Heart right ventricle (tissue), 16 donors: Measurements from ENCODE around the gene CMC2. TPM values are rescaled to one million over a fixed set of nuclear protein-coding genes. Genes with fewer than 3 reads are reported as not detected.

Experiments
- ATAC-seq, 8 donors: fragments of 200-7000 bp; cut with Tn5 transposase; one replicate each; pipeline ENCODE4 v1.9.1; 2020; ENCODE audit warnings: mild to moderate bottlenecking in 8 of 8, moderate library complexity in 8 of 8, moderate number of reproducible peaks in 1 of 8
- DNase-seq, 2 donors: peaks; one replicate each; pipeline ENCODE4 v3.0.0-alpha.2; 2020
- H3K27ac ChIP-seq, 10 donors: fragments of 200-600 bp; sonication (generic) in 2 of 10; one replicate each; pipeline versions ENCODE4 v1.5.0 to v1.8.0; 2020 to 2022; ENCODE audit warnings: mild to moderate bottlenecking in 3 of 10
- H3K27me3 ChIP-seq, 7 donors: fragments of 200-600 bp; one replicate each; pipeline ENCODE4 v1.8.0; 2021 to 2022; ENCODE audit warnings: mild to moderate bottlenecking in 2 of 7
- H3K36me3 ChIP-seq, 9 donors: fragments of 200-600 bp; sonication (generic) in 1 of 9; one replicate each; pipeline versions ENCODE4 v1.5.0 to v1.8.0; 2020 to 2022; ENCODE audit warnings: mild to moderate bottlenecking in 2 of 9
- H3K4me1 ChIP-seq, 9 donors: fragments of 200-600 bp; sonication (generic) in 1 of 9; one replicate each; pipeline versions ENCODE4 v1.5.0 to v1.8.0; 2020 to 2022; ENCODE audit warnings: mild to moderate bottlenecking in 4 of 9
- H3K4me3 ChIP-seq, 10 donors: fragments of 200-600 bp; sonication (generic) in 2 of 10; one replicate each; pipeline versions ENCODE4 v1.5.0 to v1.8.0; 2020 to 2022; ENCODE audit warnings: mild to moderate bottlenecking in 7 of 10, moderate library complexity in 2 of 10
- H3K9me3 ChIP-seq, 11 donors: fragments of 200-600 bp in 10 of 11; sonication (generic) in 2 of 11; one replicate each; pipeline versions ENCODE4 v1.5.0 to v1.8.0; 2013 to 2022; ENCODE audit warnings: mild to moderate bottlenecking in 2 of 11, control low read depth in 1 of 11, moderate library complexity in 1 of 11
- WGBS, 2 donors: extraction: QIAGEN DNeasy Blood & Tissue Kit; methylation state at CpG; one replicate each; pipeline ENCODE4 v1.1.7; 2013; ENCODE audit warnings: inconsistent platforms in 1 of 2; 5-methylcytosine and 5-hydroxymethylcytosine counted together
- intact Hi-C, 10 donors: fragments of 100-400 bp; cut with DNase I; formaldehyde crosslinking; loops; one replicate each; pipeline versions ENCODE4 v1.11.1 to v1.14.2; 2022
- polyA plus RNA-seq, 2 donors: library from polyadenylated mRNA; stranded (reverse); fragments of 200-250 nt; gene quantifications; one replicate each; pipeline ENCODE4 v1.2.3, GENCODE V29; 2013
- total RNA-seq, 10 donors: library from RNA; stranded (reverse); fragmentation: NEBNext Ultra II Directional in 3 of 10; extraction: Animal tissue kit (Norgen Biotek cat#: 25700) in 3 of 10; gene quantifications; one replicate each; pipeline versions ENCODE4 v1.2.1 to v1.2.4, GENCODE V29; 2021 to 2023
- TF ChIP-seq, protein P1 (sequence below), 9 donors: fragments of 200-600 bp; sonication (generic) in 2 of 9; IDR thresholded peaks; one replicate each; pipeline versions ENCODE4 v1.5.0 to v1.8.0; 2021 to 2022; ENCODE audit warnings: antibody characterized with exemption in 9 of 9, mild to moderate bottlenecking in 5 of 9, moderate library complexity in 1 of 9
- donor health status: Arrhythmogenic right ventricular cardiomyopathy.
- donor health status: ischemic (EF 13 %, LVEDD 7.1; RV severe dilation, severe dysfunction).
- donor health status: healthy with polysubstance abuse.
- donor health status: DM: no; HTN: yes; CAD: no.
- donor health status: DM: no; HTN: no; CAD: no.
- donor health status: ischemic (EF 25% LVEDD 6.9; RV normal size, moderate dysfunction).
- donor health status: ischemic (EF 25% LVEDD 5.7; RV mildly dilated, moderate dysfunction).
- donor health status: healthy.
- donor health status: DM: yes; HTN: yes; CAD: no.
- donor health status: Ischemic cardiomyopathy.
- donor health status: ischemic (EF 35%, LVEDD 5.7; RV mildly dilated, moderate dysfunction).
- donor health status: nonischemic (EF 11% LVEDD 7.7; RV severe dilation, severe dysfunction).
- donor health status: DM: yes; HTN: yes; CAD: no.
- donor health status: PGD.
- donor health status: ischemic (EF 29% LVEDD 5.4; RV normal size, mild dysfunction).
- donor health status: nonischemic (EF 23%, LVEDD 6.1; RV moderate dilation, normal function).

The CMC2 gene
- total and polyA plus RNA-seq, 12 donors, result 84.3 to 341 (median 121) TPM

DNA sequence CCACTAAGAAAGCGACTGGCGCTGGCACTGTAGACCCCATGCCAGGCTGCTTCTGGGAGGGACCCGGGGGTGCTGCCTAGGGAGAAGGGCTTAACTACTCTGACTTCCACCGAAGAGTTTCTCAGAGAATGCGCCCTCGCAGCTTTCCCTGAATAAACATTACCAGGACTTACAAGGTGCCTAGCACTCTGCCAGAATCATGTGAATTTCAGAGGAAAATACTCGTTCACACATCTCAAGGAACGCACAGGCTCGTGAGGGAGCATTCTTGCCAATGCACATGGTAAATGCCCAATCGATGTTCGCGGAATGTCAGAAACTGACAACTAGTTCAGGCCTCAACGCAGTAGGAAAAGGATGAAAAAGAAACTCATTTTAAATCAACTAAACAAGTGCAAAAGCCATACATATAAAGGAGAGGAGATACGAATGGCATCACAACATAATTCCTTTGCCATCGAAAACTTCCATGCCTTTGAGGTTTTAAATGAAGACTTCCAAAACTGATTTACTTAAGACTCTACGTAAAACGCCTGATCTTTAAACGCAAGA, 999 bp downstream of the CMC2 start:
- peak in 1 of 2 donors; percentile 11 for DNase-seq
- no peaks in the 10 kb centered on the region for H3K27me3 ChIP-seq
- peak overlapping the region; percentile 74 to 98 (median 84) for H3K4me3 ChIP-seq
- WGBS, 2 donors, result 14 to 19% methylated on average over 18 of the region's 18 CpGs
- H3K27ac ChIP-seq, result peak overlapping the region; percentile 93 to 100 (median 98)
- ATAC-seq, result no peak
- no peaks in the 10 kb centered on the region for H3K36me3 ChIP-seq
- H3K4me1 ChIP-seq, result peaks cover 4 to 45% (median 29%) of the 10 kb centered on the region in 9 donors
- no peaks in the 10 kb centered on the region for H3K9me3 ChIP-seq
- TF ChIP-seq, protein P1, sequence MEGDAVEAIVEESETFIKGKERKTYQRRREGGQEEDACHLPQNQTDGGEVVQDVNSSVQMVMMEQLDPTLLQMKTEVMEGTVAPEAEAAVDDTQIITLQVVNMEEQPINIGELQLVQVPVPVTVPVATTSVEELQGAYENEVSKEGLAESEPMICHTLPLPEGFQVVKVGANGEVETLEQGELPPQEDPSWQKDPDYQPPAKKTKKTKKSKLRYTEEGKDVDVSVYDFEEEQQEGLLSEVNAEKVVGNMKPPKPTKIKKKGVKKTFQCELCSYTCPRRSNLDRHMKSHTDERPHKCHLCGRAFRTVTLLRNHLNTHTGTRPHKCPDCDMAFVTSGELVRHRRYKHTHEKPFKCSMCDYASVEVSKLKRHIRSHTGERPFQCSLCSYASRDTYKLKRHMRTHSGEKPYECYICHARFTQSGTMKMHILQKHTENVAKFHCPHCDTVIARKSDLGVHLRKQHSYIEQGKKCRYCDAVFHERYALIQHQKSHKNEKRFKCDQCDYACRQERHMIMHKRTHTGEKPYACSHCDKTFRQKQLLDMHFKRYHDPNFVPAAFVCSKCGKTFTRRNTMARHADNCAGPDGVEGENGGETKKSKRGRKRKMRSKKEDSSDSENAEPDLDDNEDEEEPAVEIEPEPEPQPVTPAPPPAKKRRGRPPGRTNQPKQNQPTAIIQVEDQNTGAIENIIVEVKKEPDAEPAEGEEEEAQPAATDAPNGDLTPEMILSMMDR (IDR thresholded peaks at IDR 0.05), result no peak
- intact Hi-C loops, result loop anchor here in 5 of 10 donors (1.0 to 10.0 kb wide), 5 partner anchors 71 to 729 kb away; partner anchors contain the start of gene C16orf46 (in 3 of the 5)

DNA sequence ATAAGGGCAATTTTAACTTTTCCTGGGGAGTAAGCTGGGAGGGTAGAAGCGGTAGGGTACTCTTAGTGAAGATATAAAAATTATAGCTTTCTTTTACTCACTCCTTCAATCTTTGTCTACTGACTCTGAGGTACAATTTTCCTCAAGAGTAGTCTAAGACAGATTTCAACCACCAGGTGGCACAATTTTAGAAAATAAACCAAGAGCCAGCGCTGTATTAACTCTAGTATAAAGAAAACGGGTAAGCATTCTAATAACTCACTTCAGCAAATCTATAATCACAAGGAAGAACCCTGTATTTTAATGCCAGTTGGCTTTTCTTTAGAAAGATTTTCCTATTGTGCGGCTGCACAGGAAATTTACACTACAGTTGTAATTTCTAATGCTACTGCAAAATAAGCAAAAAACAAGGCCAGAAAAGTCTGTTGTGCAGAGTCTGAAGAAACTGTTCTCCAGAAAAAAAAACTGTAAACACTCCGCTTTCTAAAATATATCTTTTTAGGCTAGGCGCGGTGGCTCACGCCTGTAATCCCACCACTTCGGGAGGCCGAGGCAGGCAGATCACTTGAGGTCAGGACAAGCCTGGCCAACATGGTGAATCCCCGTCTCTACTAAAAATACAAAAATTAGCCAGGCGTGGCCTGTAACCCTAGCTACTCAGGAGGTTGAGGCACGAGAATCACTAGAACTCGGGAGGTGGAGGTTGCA, 1.9 kb downstream of the CMC2 start:
- WGBS, 2 donors, result 48% methylated on average over 14 of the region's 14 CpGs
- DNase-seq (peak in 1 of 2 donors; percentile 46), ATAC-seq (no peak)
- TF ChIP-seq, protein P1 (IDR thresholded peaks at IDR 0.05), result peak; percentile 52 to 80 (median 71)
- intact Hi-C loops, result loop anchor here in 3 of 10 donors (5.0 to 10.0 kb wide), 2 partner anchors 73 to 730 kb away; partner anchors contain the start of gene C16orf46 (in 1 of the 3)
- Histone ChIP-seq H3K9me3 (no peaks in the 10 kb centered on the region), H3K27me3 (no peaks in the 10 kb centered on the region), H3K4me3 (peak overlapping the region in 7 of 10 donors; percentile 74 to 98 (median 88)), H3K36me3 (no peaks in the 10 kb centered on the region), H3K27ac (peak overlapping the region in 8 of 10 donors; percentile 30 to 99 (median 98)), H3K4me1 (peaks cover 4 to 45% (median 29%) of the 10 kb centered on the region in 9 donors)

DNA sequence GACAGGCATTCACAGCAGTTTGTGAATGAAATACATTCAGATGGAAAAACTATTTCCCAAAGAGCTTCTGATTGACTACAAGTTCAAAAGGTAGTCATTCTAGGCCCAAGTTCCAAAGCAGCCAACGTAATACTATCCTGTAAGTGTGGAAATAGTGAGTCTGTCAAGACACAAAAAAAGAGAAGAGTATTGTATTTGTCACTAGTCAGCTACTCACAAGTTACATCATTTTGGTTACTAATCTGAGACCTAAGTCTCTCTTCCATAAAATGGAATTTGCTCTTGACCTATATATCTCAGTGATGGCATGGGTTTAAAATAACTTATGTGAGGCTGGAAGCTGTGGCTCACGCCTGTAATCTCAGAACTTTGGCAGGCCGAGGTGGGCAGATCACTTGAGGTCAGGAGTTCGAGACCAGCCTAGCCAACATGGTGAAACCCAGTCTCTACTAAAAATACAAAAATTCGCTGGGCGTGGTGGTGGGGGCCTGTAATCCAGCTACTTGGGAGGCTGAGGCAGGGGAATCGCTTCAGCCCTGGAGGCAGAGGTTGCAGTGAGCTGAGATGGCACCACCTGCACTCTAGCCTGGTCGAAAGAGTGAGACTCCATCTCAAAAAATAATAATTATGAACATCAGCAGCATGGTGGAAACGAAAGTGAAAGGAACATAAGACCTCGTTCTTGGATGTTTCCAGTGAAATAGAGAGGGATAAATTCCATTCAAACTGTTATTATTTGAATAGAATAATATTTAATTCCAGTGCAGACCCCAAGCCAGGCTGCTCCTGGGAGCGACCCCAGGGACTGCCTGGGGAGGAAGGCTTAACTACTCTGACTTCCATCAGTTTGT, 2.9 kb downstream of the CMC2 start:
- Histone ChIP-seq H3K9me3 (no peaks in the 10 kb centered on the region), H3K4me3 (peak overlapping the region in 6 of 10 donors; percentile 43 to 98 (median 80)), H3K4me1 (peaks cover 4 to 45% (median 29%) of the 10 kb centered on the region in 9 donors), H3K27ac (peak overlapping the region in 9 of 10 donors; percentile 18 to 99 (median 62)), H3K27me3 (no peaks in the 10 kb centered on the region), H3K36me3 (no peaks in the 10 kb centered on the region)
- TF ChIP-seq, protein P1 (IDR thresholded peaks at IDR 0.05), result no peak
- ATAC-seq (no peak), DNase-seq (no peak)
- 57 to 67% methylated on average over 11 of the region's 11 CpGs for WGBS, 2 donors
- intact Hi-C loops, result loop anchor here in 2 of 10 donors (10.0 kb wide), 1 partner anchor 731 kb away; no protein-coding TSS in a partner anchor

DNA sequence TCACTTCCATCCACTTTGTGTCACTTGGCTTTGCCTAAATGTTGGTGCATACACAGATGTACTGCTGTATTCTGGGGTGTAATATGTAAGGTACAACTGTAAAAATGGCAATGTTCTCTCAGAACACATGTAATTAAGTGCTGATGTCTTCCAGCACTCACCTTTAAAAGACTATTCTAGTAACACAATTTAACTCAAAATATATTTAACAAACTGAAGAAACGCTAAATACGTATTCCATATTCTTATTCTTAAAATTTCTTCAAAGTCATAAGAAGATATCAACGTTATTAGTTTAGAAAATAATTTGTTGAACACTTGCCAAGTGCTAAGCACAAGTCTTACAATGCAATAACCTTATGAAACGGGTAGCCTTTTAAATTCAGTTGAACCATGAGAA, 3.6 kb downstream of the CMC2 start:
- intact Hi-C loops, result loop anchor here in 2 of 10 donors (10.0 kb wide), 1 partner anchor 732 kb away; no protein-coding TSS in a partner anchor
- Histone ChIP-seq H3K27ac (peak overlapping the region in 8 of 10 donors; percentile 18 to 99 (median 74)), H3K9me3 (no peaks in the 10 kb centered on the region), H3K27me3 (no peaks in the 10 kb centered on the region), H3K4me3 (no peak overlapping the region), H3K36me3 (no peaks in the 10 kb centered on the region), H3K4me1 (peaks cover 4 to 45% (median 29%) of the 10 kb centered on the region in 9 donors)
- DNase-seq (no peak), ATAC-seq (no peak)
- 64 to 75% methylated on average over 4 of the region's 4 CpGs for WGBS, 2 donors
- TF ChIP-seq, protein P1 (IDR thresholded peaks at IDR 0.05), result no peak
